ENCODE data around the gene POLN. TPM values are rescaled to one million over a fixed set of nuclear protein-coding genes. Genes with fewer than 3 reads are reported as not detected.

The POLN gene
- total and polyA plus RNA-seq, 8 donors: 0.29 to 5.1 (median 1.4) TPM; not detected in 2

DNA sequence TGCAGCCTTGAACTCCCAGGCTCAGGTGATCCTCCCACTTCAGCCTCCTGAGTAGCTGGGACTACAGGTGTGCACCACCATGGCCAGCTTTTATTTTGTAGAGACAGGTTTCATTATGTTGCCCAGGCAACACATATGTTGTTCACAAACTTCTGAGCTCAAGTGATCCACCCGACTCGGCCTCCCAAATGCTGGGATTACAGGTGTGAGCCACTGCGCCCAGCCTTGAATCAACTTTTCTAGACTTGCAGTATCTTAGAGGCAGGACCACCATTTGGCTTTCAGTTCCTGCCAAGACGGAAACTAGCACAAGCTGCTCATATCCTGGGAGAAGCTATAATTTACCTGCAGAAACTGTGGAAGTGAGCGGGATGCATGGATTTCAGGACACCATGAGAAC, 162.9 kb downstream of the POLN start:
- Histone ChIP-seq H3K27me3 (no peaks in the 10 kb centered on the region), H3K4me3 (no peak overlapping the region), H3K36me3 (no peaks in the 10 kb centered on the region), H3K4me1 (no peaks in the 10 kb centered on the region), H3K27ac (no peak overlapping the region), H3K9me3 (no peaks in the 10 kb centered on the region)
- no peak for DNase-seq
- TF ChIP-seq EP300 (IDR thresholded peaks at IDR 0.05) (no peak), POLR2AphosphoS5 (IDR thresholded peaks at IDR 0.05) (no peak), POLR2A (IDR thresholded peaks at IDR 0.05) (no peak)
- TF ChIP-seq, protein P1, sequence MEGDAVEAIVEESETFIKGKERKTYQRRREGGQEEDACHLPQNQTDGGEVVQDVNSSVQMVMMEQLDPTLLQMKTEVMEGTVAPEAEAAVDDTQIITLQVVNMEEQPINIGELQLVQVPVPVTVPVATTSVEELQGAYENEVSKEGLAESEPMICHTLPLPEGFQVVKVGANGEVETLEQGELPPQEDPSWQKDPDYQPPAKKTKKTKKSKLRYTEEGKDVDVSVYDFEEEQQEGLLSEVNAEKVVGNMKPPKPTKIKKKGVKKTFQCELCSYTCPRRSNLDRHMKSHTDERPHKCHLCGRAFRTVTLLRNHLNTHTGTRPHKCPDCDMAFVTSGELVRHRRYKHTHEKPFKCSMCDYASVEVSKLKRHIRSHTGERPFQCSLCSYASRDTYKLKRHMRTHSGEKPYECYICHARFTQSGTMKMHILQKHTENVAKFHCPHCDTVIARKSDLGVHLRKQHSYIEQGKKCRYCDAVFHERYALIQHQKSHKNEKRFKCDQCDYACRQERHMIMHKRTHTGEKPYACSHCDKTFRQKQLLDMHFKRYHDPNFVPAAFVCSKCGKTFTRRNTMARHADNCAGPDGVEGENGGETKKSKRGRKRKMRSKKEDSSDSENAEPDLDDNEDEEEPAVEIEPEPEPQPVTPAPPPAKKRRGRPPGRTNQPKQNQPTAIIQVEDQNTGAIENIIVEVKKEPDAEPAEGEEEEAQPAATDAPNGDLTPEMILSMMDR (IDR thresholded peaks at IDR 0.05): no peak
- intact Hi-C loops (cut with DNase I; ENCODE audit: low total_unique reads): no loop called here
- 92 to 97% (median 95%) methylated on average over 5 of the region's 5 CpGs for WGBS, 5 donors

DNA sequence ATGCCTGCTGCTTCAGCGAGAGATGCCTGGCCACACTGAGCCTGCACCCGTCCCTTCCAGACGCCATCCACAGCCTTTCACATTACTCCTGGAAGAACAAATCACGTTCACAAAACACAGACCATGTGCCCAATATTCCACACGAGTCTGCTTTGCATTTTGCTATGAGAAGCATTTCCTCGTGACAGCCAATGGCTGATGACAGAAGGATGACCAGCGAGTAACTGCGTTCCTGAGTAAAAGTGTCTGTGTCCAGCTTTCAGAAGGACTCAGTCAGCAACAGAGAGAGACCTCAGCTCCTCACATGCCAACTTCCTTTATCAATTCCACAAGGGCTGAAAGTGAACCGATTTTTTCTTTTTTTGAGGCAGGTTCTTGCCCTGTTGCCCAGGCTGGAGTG, 163.3 kb downstream of the POLN start:
- Histone ChIP-seq H3K27me3 (no peaks in the 10 kb centered on the region), H3K36me3 (no peaks in the 10 kb centered on the region), H3K4me3 (no peak overlapping the region), H3K4me1 (no peaks in the 10 kb centered on the region), H3K27ac (no peak overlapping the region), H3K9me3 (no peaks in the 10 kb centered on the region)
- WGBS, 5 donors: 69 to 81% (median 80%) methylated on average over 9 of the region's 9 CpGs
- intact Hi-C loops (cut with DNase I; ENCODE audit: low total_unique reads): no loop called here
- TF ChIP-seq EP300 (IDR thresholded peaks at IDR 0.05) (no peak), POLR2A (IDR thresholded peaks at IDR 0.05) (no peak), POLR2AphosphoS5 (IDR thresholded peaks at IDR 0.05) (no peak)
- TF ChIP-seq, protein P1 (IDR thresholded peaks at IDR 0.05): no peak
- DNase-seq: no peak

- DNase-seq: no peak
- TF ChIP-seq, protein P1 (IDR thresholded peaks at IDR 0.05): no peak
- TF ChIP-seq POLR2AphosphoS5 (IDR thresholded peaks at IDR 0.05) (no peak), POLR2A (IDR thresholded peaks at IDR 0.05) (no peak), EP300 (IDR thresholded peaks at IDR 0.05) (no peak)
- 86 to 93% (median 88%) methylated on average over 12 to 17 of the region's 17 CpGs for WGBS, 5 donors
- Histone ChIP-seq H3K36me3 (no peaks in the 10 kb centered on the region), H3K27ac (no peak overlapping the region), H3K9me3 (no peaks in the 10 kb centered on the region), H3K4me1 (no peaks in the 10 kb centered on the region), H3K27me3 (no peaks in the 10 kb centered on the region), H3K4me3 (no peak overlapping the region)
- intact Hi-C loops (cut with DNase I; ENCODE audit: low total_unique reads): no loop called here
Observed at GRCh38 chr4:2077537-2078460, 164.1 kb downstream of the POLN start.

DNA sequence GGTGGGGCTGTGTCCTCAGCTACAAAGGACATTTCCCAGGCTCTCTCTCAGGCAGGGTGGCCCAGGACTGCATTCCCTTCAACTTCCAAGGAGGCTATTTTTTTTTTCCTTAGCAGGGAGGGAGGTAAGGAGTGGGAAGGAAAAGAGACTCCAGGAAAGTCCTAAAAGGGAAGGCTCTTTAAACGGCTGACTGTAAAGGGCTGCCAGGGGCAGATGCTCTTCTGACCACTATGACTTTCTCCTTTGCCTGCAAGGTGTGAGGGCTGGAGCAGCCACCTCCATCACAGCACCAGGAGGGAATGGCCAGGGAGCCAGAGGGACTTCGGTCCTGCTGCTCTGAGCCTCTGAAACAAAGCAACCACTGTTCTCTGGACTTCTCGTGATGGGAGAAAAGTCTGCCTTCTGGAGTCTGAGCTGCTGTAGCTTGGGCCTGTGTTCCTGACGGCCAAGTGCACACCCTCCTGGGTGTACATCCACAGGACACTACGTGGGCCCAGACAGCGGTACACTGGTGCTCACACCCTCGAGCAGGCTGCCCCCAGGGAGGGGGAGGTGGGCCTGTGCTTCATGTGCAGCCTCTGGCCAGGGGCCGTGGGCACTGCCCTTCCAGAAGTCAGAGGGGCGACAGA, 164.9 kb downstream of the POLN start:
- Histone ChIP-seq H3K27ac (no peak overlapping the region), H3K9me3 (no peaks in the 10 kb centered on the region), H3K27me3 (no peaks in the 10 kb centered on the region), H3K36me3 (no peaks in the 10 kb centered on the region), H3K4me1 (no peaks in the 10 kb centered on the region), H3K4me3 (no peak overlapping the region)
- 66 to 83% (median 73%) methylated on average over 9 of the region's 9 CpGs for WGBS, 5 donors
- intact Hi-C loops (cut with DNase I; ENCODE audit: low total_unique reads): no loop called here
- TF ChIP-seq POLR2AphosphoS5 (IDR thresholded peaks at IDR 0.05): no peak
- TF ChIP-seq POLR2A (IDR thresholded peaks at IDR 0.05): no peak
- no peak for TF ChIP-seq EP300 (IDR thresholded peaks at IDR 0.05)
- TF ChIP-seq, protein P1 (IDR thresholded peaks at IDR 0.05): no peak
- DNase-seq: no peak

Measured in stomach (tissue), 9 donors.